Measurements from ENCODE around the gene PLA2G5.

The PLA2G5 gene

GRCh38 chr1:20115916-20116315 is 45.9 kb downstream of the PLA2G5 start:
- TF ChIP-seq RARB (CRISPR knock-in tag; IDR thresholded peaks at IDR 0.05) (no peak), OSR1 (CRISPR knock-in tag; IDR thresholded peaks at IDR 0.05) (no peak), POU6F1 (CRISPR knock-in tag; IDR thresholded peaks at IDR 0.05; ENCODE audit: borderline replicate concordance, low read depth) (no peak), ESRRG (CRISPR knock-in tag; IDR thresholded peaks at IDR 0.05) (no peak), PPARA (CRISPR knock-in tag; IDR thresholded peaks at IDR 0.05; ENCODE audit: borderline replicate concordance) (no peak), CSDC2 (CRISPR knock-in tag; IDR thresholded peaks at IDR 0.05) (no peak), ZFP30 (CRISPR knock-in tag; IDR thresholded peaks at IDR 0.05) (no peak), ARNTL (CRISPR knock-in tag; IDR thresholded peaks at IDR 0.05; ENCODE audit: borderline replicate concordance, low read depth) (no peak), ISL1 (CRISPR knock-in tag; IDR thresholded peaks at IDR 0.05) (no peak), TCF4 (CRISPR knock-in tag; IDR thresholded peaks at IDR 0.05; ENCODE audit: borderline replicate concordance) (no peak), ZNF565 (CRISPR knock-in tag; conservative IDR thresholded peaks at IDR 0.05; ENCODE audit: low read depth) (no peak), ZC3H10 (CRISPR knock-in tag; IDR thresholded peaks at IDR 0.05) (no peak), ZFP3 (CRISPR knock-in tag; IDR thresholded peaks at IDR 0.05) (no peak)
- TF ChIP-seq, protein P1, sequence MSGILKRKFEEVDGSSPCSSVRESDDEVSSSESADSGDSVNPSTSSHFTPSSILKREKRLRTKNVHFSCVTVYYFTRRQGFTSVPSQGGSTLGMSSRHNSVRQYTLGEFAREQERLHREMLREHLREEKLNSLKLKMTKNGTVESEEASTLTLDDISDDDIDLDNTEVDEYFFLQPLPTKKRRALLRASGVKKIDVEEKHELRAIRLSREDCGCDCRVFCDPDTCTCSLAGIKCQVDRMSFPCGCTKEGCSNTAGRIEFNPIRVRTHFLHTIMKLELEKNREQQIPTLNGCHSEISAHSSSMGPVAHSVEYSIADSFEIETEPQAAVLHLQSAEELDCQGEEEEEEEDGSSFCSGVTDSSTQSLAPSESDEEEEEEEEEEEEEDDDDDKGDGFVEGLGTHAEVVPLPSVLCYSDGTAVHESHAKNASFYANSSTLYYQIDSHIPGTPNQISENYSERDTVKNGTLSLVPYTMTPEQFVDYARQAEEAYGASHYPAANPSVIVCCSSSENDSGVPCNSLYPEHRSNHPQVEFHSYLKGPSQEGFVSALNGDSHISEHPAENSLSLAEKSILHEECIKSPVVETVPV (CRISPR knock-in tag; IDR thresholded peaks at IDR 0.05) = no peak
- TF ChIP-seq, protein P2, sequence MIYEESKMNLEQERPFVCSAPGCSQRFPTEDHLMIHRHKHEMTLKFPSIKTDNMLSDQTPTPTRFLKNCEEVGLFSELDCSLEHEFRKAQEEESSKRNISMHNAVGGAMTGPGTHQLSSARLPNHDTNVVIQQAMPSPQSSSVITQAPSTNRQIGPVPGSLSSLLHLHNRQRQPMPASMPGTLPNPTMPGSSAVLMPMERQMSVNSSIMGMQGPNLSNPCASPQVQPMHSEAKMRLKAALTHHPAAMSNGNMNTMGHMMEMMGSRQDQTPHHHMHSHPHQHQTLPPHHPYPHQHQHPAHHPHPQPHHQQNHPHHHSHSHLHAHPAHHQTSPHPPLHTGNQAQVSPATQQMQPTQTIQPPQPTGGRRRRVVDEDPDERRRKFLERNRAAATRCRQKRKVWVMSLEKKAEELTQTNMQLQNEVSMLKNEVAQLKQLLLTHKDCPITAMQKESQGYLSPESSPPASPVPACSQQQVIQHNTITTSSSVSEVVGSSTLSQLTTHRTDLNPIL (CRISPR knock-in tag; IDR thresholded peaks at IDR 0.05; ENCODE audit: low read depth) = no peak
- ATAC-seq = no peak

GRCh38 chr1:20117236-20117635 is 47.2 kb downstream of the PLA2G5 start:
- ATAC-seq = no peak
- TF ChIP-seq, protein P3, sequence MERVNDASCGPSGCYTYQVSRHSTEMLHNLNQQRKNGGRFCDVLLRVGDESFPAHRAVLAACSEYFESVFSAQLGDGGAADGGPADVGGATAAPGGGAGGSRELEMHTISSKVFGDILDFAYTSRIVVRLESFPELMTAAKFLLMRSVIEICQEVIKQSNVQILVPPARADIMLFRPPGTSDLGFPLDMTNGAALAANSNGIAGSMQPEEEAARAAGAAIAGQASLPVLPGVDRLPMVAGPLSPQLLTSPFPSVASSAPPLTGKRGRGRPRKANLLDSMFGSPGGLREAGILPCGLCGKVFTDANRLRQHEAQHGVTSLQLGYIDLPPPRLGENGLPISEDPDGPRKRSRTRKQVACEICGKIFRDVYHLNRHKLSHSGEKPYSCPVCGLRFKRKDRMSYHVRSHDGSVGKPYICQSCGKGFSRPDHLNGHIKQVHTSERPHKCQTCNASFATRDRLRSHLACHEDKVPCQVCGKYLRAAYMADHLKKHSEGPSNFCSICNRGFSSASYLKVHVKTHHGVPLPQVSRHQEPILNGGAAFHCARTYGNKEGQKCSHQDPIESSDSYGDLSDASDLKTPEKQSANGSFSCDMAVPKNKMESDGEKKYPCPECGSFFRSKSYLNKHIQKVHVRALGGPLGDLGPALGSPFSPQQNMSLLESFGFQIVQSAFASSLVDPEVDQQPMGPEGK (CRISPR knock-in tag; IDR thresholded peaks at IDR 0.05; ENCODE audit: borderline replicate concordance) = no peak
- TF ChIP-seq ESRRG (CRISPR knock-in tag; IDR thresholded peaks at IDR 0.05) (no peak), ZNF70 (CRISPR knock-in tag; IDR thresholded peaks at IDR 0.05) (no peak), POU6F1 (CRISPR knock-in tag; IDR thresholded peaks at IDR 0.05; ENCODE audit: borderline replicate concordance, low read depth) (no peak), RARB (CRISPR knock-in tag; IDR thresholded peaks at IDR 0.05) (no peak), GLIS3 (CRISPR knock-in tag; IDR thresholded peaks at IDR 0.05) (no peak), PPARA (CRISPR knock-in tag; IDR thresholded peaks at IDR 0.05; ENCODE audit: borderline replicate concordance) (no peak)
- TF ChIP-seq, protein P2 (CRISPR knock-in tag; IDR thresholded peaks at IDR 0.05; ENCODE audit: low read depth) = no peak
- TF ChIP-seq, protein P1 (CRISPR knock-in tag; IDR thresholded peaks at IDR 0.05) = no peak

- no peak for ATAC-seq
- TF ChIP-seq, protein P3 (CRISPR knock-in tag; IDR thresholded peaks at IDR 0.05; ENCODE audit: borderline replicate concordance) = no peak
- TF ChIP-seq ISL1 (CRISPR knock-in tag; IDR thresholded peaks at IDR 0.05) (no peak), POU6F1 (CRISPR knock-in tag; IDR thresholded peaks at IDR 0.05; ENCODE audit: borderline replicate concordance, low read depth) (no peak), OSR1 (CRISPR knock-in tag; IDR thresholded peaks at IDR 0.05) (no peak), ARNTL (CRISPR knock-in tag; IDR thresholded peaks at IDR 0.05; ENCODE audit: borderline replicate concordance, low read depth) (no peak), ZFP30 (CRISPR knock-in tag; IDR thresholded peaks at IDR 0.05) (no peak), TOX (CRISPR knock-in tag; IDR thresholded peaks at IDR 0.05; ENCODE audit: borderline replicate concordance) (no peak)
- TF ChIP-seq, protein P1 (CRISPR knock-in tag; IDR thresholded peaks at IDR 0.05) = no peak
These were observed 49.4 kb downstream of the PLA2G5 start, which contains the start of gene PLA2G2D for GRCh38 chr1:20119347-20119746. TSS of gene PLA2G2D (minus strand) at chr1:20119536. CDS start at chr1:20119498, 38 bp downstream.
